Psoas muscle (tissue), 8 donors: ENCODE results near the gene SATB2. TPM values are rescaled to one million over a fixed set of nuclear protein-coding genes. Genes with fewer than 3 reads are reported as not detected.

Source experiments
- ATAC-seq, 4 donors: fragments of 200-7000 bp; cut with Tn5 transposase; one replicate each; pipeline ENCODE4 v1.9.1; 2020; ENCODE audit warnings: moderate library complexity in 3 of 4, mild to moderate bottlenecking in 2 of 4
- DNase-seq, 2 donors: peaks; one replicate each; pipeline ENCODE4 v3.0.0-alpha.2; 2020
- H3K27ac ChIP-seq: fragments of 200-600 bp; one replicate; pipeline ENCODE4 v1.8.0; 2022
- H3K27me3 ChIP-seq, 3 donors: fragments of 200-600 bp in 1 of 3; one replicate each; pipeline versions ENCODE4 v1.6.1 to v1.8.0; 2013 to 2022; ENCODE audit warnings: low read length in 2 of 3, mild to moderate bottlenecking in 2 of 3, moderate library complexity in 1 of 3; ENCODE audit not compliant: insufficient read depth in 3 of 3
- H3K36me3 ChIP-seq, 2 donors: fragments of 200-600 bp in 1 of 2; one replicate each; pipeline versions ENCODE4 v1.6.1 to v1.8.0; 2013 to 2022; ENCODE audit warnings: low read depth in 1 of 2, mild to moderate bottlenecking in 1 of 2, moderate library complexity in 1 of 2; ENCODE audit not compliant: insufficient read depth in 1 of 2
- H3K4me1 ChIP-seq: fragments of 200-600 bp; one replicate; pipeline ENCODE4 v1.8.0; 2022
- H3K4me3 ChIP-seq: fragments of 200-600 bp; one replicate; pipeline ENCODE4 v1.8.0; 2022; ENCODE audit warnings: mild to moderate bottlenecking
- H3K9me3 ChIP-seq: fragments of 200-600 bp; one replicate; pipeline ENCODE4 v1.8.0; 2022
- CTCF ChIP-seq: fragments of 200-600 bp; IDR thresholded peaks from one replicate; pipeline ENCODE4 v1.8.0; 2022; ENCODE audit warnings: antibody characterized with exemption
- WGBS, 3 donors: extraction: QIAGEN DNeasy Blood & Tissue Kit; methylation state at CpG; one replicate each; pipeline versions ENCODE4 v1.1.6 to v1.1.7; 2013; 5-methylcytosine and 5-hydroxymethylcytosine counted together
- intact Hi-C, 2 donors: fragments of 100-400 bp; cut with DNase I; formaldehyde crosslinking; loops; one replicate each; pipeline versions ENCODE4 v1.11.0 to v1.14.2; 2022
- polyA plus RNA-seq, 3 donors: library from polyadenylated mRNA; stranded (reverse); fragments of 200-250 nt; gene quantifications; one replicate each; pipeline ENCODE4 v1.2.3, GENCODE V29; 2013
- total RNA-seq, 4 donors: library from RNA; stranded (reverse); fragmentation: NEBNext Ultra II Directional in 2 of 4; extraction: Animal tissue kit (Norgen Biotek cat#: 25700) in 2 of 4; gene quantifications; one replicate each; pipeline versions ENCODE4 v1.2.1 to v1.2.4, GENCODE V29; 2021 to 2023
- donor health status: healthy with polysubstance abuse.
- donor health status: DM: no; HTN: no; CAD: no; lungs with moderate emphysema.
- donor health status: Bipolar disorder and iron deficiency.
- donor health status: healthy.
- donor health status: DM: yes; HTN: yes; CAD: no.
- donor health status: DM: no; HTN: no; CAD: no.
- donor health status: DM: no; HTN: no; CAD: no.
- donor health status: DM: yes; HTN: yes; CAD: no.

Gene SATB2
- total and polyA plus RNA-seq, 7 donors: 0.46 to 2.4 (median 1.6) TPM

GRCh38 chr2:199464606-199465352 lies 7.0 kb upstream of the SATB2 start:
- DNase-seq (no peak), ATAC-seq (no peak)
- peak overlapping the region; percentile 74 for H3K4me3 ChIP-seq
- H3K4me1 ChIP-seq: peaks cover 39% of the 10 kb centered on the region
- WGBS, 3 donors: 9 to 13% (median 9%) methylated on average over 39 to 46 of the region's 46 CpGs
- H3K27ac ChIP-seq: no peak overlapping the region
- intact Hi-C loops: no loop called here
- no peak for TF ChIP-seq CTCF
- peaks cover 0 to 99% (median 53%) of the 10 kb centered on the region in 3 donors for H3K27me3 ChIP-seq
- H3K9me3 ChIP-seq: no peaks in the 10 kb centered on the region
- H3K36me3 ChIP-seq: no peaks in the 10 kb centered on the region

DNA sequence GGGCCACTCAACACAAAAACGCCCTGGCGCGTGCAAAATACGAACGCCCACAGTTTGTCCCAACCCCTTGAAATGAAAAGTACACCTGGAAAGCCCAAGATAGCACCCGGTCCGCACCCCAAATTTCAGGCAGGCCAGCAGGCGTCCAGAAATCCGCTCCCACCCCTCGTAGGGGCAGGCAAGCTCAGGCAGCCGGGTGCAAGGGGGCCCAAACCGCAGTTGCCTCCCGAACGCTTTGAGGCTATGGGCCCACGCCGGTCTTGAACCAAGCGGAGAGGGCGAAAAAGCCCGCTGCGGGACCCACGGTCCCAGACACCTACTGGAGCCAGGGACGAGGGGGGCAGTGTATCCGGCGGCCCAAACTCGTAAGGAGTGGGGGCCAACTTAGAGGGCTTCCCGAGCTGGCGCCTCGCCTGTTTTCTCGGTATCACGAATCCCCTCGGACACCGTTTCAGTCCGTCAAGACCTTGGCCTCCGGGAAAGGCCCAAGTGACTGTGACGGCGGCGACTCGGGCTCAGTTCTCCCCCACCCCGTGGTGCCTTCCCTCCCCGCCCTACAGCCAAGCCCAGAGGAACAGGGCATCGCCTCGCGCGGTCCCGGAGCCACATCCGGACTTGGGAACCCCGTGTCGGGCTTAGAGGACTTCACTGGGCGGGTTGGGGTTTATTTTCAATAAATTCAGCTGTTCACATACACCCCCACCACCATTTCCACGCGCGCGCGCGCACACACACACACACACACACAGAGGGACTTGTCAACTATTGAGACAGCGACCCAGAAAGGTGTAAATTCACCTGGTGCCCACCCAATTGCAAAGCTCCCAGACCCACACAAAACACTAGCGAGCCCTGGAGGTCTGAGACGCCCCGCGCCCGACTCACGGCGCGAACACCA lies 6.2 kb upstream of the SATB2 start:
- DNase-seq (peak in 1 of 2 donors; percentile 60), ATAC-seq (no peak)
- H3K4me1 ChIP-seq: peaks cover 37% of the 10 kb centered on the region
- no peaks in the 10 kb centered on the region for H3K36me3 ChIP-seq
- no peak overlapping the region for H3K27ac ChIP-seq
- H3K9me3 ChIP-seq: no peaks in the 10 kb centered on the region
- peak overlapping the region; percentile 74 for H3K4me3 ChIP-seq
- intact Hi-C loops: no loop called here
- 2 to 3% (median 3%) methylated on average over 64 of the region's 64 CpGs for WGBS, 3 donors
- H3K27me3 ChIP-seq: peaks cover 0 to 92% (median 45%) of the 10 kb centered on the region in 3 donors
- TF ChIP-seq CTCF: no peak

DNA sequence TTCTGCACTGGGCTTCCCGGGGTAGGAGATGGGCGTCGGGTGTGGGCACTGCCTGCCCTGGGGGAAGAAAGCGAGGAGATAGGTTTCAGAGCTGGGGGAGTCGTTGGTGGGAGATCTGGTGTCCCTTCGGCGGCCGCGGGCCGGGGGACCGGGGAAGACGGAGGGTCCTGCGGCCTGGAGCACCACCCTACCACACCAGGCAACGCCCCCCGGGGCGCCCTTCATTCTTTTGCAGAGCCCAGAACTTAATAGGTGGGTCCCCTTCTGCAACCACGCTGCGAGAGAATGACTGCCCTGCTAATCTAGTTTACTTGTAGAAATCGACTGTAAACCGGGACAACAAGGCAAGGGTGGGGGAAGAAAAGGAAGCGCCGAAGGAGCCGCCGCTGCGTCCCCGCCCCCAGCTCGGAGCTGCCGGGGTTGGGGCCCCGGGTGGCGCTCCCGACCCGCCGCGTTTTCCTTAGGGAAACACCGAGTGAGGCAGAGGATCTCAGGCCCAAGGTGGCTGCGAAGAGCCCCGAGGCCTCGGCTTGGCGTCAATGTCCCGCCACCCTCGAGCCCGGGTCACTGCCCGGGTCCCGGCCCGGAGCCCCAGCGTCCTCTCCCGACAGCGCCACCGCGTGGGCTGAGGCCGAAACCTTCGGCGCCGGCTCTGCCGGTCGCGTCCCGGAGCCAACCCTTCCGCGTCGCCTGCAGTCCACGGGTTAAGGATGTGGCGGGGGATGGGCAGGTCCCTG lies 5.4 kb upstream of the SATB2 start:
- intact Hi-C loops: no loop called here
- peaks cover 0 to 84% (median 42%) of the 10 kb centered on the region in 3 donors for H3K27me3 ChIP-seq

More for the DNA sequence above, 5.4 kb upstream of the SATB2 start:
- DNase-seq: peak; percentile 78 to 89
- H3K4me3 ChIP-seq: peak overlapping the region; percentile 74
- peak; percentile 77 for TF ChIP-seq CTCF
- no peaks in the 10 kb centered on the region for H3K36me3 ChIP-seq
- peak; percentile 61 to 73 (median 66) for ATAC-seq
- peak overlapping the region; percentile 30 for H3K27ac ChIP-seq
- peaks cover 32% of the 10 kb centered on the region for H3K4me1 ChIP-seq
- H3K9me3 ChIP-seq: no peaks in the 10 kb centered on the region
- WGBS, 3 donors: 1% methylated on average over 51 to 63 of the region's 63 CpGs
